Panc1 (cell line): ENCODE measurements around the gene NGF. TPM values are rescaled to one million over a fixed set of nuclear protein-coding genes. Genes with fewer than 3 reads are reported as not detected.

Experiments
- ATAC-seq: fragments of 200-7000 bp; cut with Tn5 transposase; 2 replicates; pipeline ENCODE4 v1.9.1; 2020; ENCODE audit warnings: mild to moderate bottlenecking, moderate library complexity
- BruUV-seq: library from RNA; stranded (reverse); fragments of 400-500 nt; replicated peaks from 2 replicates; lab custom pipeline; 2021; lab: Mats Ljungman, UMichigan
- CTCF ChIA-PET: fragments of 300-600 bp; sonication (Branson Sonifier 250); formaldehyde crosslinking; loops from one replicate; lab custom pipeline; 2022; ENCODE audit warnings: antibody characterized with exemption; lab: Charles Lee
- POLR2A ChIA-PET: fragments of 300-600 bp; sonication (Branson Sonifier 250); formaldehyde crosslinking; loops from one replicate; lab custom pipeline; 2022; ENCODE audit warnings: antibody characterized with exemption; lab: Charles Lee
- DNase-seq: peaks from one replicate; pipeline ENCODE4 v3.0.0-alpha.2; 2010; ENCODE audit warnings: low read depth, low spot score
- H3K27ac ChIP-seq: 2 replicates; pipeline ENCODE4 v1.5.1; 2011; ENCODE audit warnings: mild to moderate bottlenecking, low read length, inconsistent platforms
- H3K27me3 ChIP-seq: fragments of 200-500 bp; sonication (Bioruptor generic); 2 replicates; pipeline ENCODE4 v1.6.0; 2014; ENCODE audit warnings: low read length, inconsistent platforms; ENCODE audit not compliant: control insufficient read depth, insufficient read depth
- H3K36me3 ChIP-seq: fragments of 200-500 bp; sonication (Bioruptor generic); 2 replicates; pipeline ENCODE4 v1.5.1; 2014; ENCODE audit warnings: inconsistent platforms, mild to moderate bottlenecking, low read length, moderate library complexity; ENCODE audit not compliant: control insufficient read depth, insufficient read depth
- H3K4me1 ChIP-seq: 2 replicates; pipeline ENCODE4 v1.5.1; 2011; ENCODE audit warnings: inconsistent platforms, mild to moderate bottlenecking, low read length, moderate library complexity; ENCODE audit not compliant: control insufficient read depth, insufficient read depth
- H3K4me3 ChIP-seq, 2 experiments: 2 replicates each; pipeline ENCODE4 v1.5.1; 2011 to 2012; ENCODE audit warnings: low read depth in 2 of 2, low read length in 2 of 2, mild to moderate bottlenecking in 2 of 2, inconsistent platforms in 1 of 2, moderate library complexity in 1 of 2
- H3K9me3 ChIP-seq: fragments of 200-500 bp; sonication (Bioruptor generic); 2 replicates; pipeline ENCODE4 v1.5.1; 2014; ENCODE audit warnings: low read depth, mild to moderate bottlenecking, inconsistent platforms, low read length, moderate library complexity; ENCODE audit not compliant: control insufficient read depth, insufficient read depth
- POLR2AphosphoS5 ChIP-seq: IDR thresholded peaks from 2 replicates; pipeline ENCODE4 v1.6.1; 2012; ENCODE audit warnings: mild to moderate bottlenecking, low read depth, low read length, moderate library complexity
- SIN3A ChIP-seq: IDR thresholded peaks from 2 replicates; pipeline ENCODE4 v1.6.1; 2012; ENCODE audit warnings: low read depth, mild to moderate bottlenecking, low read length, moderate library complexity, borderline replicate concordance; ENCODE audit not compliant: insufficient read depth
- TCF7L2 ChIP-seq: IDR thresholded peaks from 2 replicates; pipeline ENCODE4 v1.6.1; 2011; ENCODE audit warnings: mild to moderate bottlenecking, low read depth, low read length, inconsistent platforms
- in situ Hi-C: cut with HindIII; loops from 2 replicates; pipeline ENCODE4 v1.10.0; 2016; ENCODE audit warnings: low sequenced_read_pairs, low pct_unique_long_range_greater_than_20kb
- intact Hi-C: fragments of 100-400 bp; cut with micrococcal nuclease; formaldehyde crosslinking; loops from one replicate; pipeline ENCODE4 v1.10.0; 2022; ENCODE audit not compliant: unreplicated experiment
- total RNA-seq: library from RNA; stranded (reverse); gene quantifications from one replicate; pipeline ENCODE4 v1.2.1, GENCODE V29; 2021; ENCODE audit not compliant: unreplicated experiment
- TF ChIP-seq, protein P1 (sequence below): fragments of 450-650 bp; IDR thresholded peaks from 2 replicates; pipeline ENCODE4 v1.5.1; 2017; ENCODE audit warnings: mild to moderate bottlenecking
- TF ChIP-seq, protein P2 (sequence below), 2 experiments: IDR thresholded peaks; 2 replicates each; pipeline ENCODE4 v1.6.1; 2011 to 2012; ENCODE audit warnings: low read depth in 2 of 2, control low read depth in 1 of 2, low read length in 1 of 2, mild to moderate bottlenecking in 1 of 2, moderate library complexity in 1 of 2; ENCODE audit not compliant: insufficient read depth in 1 of 2

Gene NGF
- total RNA-seq, 1 experiment from 2014 or later = not detected

DNA sequence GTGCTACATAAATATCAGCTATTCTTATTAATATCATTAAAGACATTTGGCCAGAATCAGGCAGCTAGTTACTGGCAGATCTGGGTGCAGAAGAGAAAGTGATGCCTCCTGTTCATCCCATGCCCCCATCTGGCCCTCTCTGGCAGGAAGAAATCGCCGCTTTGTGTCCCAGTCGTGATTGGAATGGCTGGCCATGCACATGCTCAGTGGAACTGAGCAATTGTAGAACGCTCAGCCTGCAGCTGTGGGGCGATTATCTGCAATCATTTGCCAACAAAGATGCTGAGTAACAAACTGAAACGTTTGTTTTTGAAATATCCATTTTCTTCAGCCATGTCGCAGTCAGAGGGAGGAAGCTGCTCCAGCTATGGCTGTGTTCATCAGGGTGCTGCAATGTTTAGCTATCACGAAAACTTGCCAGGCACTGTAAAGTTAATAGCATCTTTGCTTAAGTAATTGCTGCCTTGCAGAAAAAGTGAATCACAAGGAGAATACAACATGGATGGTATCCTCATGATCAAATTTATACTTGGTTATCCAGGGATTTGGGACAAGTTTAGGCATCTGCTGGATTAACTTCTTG, 36.5 kb downstream of the NGF start:
- ChIA-PET POLR2A (no interaction called here), CTCF (no interaction called here)
- Histone ChIP-seq H3K4me1 (no peaks in the 10 kb centered on the region), H3K4me3 (no peak overlapping the region), H3K9me3 (no peaks in the 10 kb centered on the region), H3K27ac (no peak overlapping the region), H3K27me3 (no peaks in the 10 kb centered on the region), H3K36me3 (no peaks in the 10 kb centered on the region)
- no TSS peak for BruUV-seq
- intact Hi-C loops (no loop called here), in situ Hi-C loops (no loop called here)
- DNase-seq (no peak), ATAC-seq (no peak)
- TF ChIP-seq SIN3A (no peak), POLR2AphosphoS5 (no peak), TCF7L2 (no peak)
- TF ChIP-seq, protein P1, sequence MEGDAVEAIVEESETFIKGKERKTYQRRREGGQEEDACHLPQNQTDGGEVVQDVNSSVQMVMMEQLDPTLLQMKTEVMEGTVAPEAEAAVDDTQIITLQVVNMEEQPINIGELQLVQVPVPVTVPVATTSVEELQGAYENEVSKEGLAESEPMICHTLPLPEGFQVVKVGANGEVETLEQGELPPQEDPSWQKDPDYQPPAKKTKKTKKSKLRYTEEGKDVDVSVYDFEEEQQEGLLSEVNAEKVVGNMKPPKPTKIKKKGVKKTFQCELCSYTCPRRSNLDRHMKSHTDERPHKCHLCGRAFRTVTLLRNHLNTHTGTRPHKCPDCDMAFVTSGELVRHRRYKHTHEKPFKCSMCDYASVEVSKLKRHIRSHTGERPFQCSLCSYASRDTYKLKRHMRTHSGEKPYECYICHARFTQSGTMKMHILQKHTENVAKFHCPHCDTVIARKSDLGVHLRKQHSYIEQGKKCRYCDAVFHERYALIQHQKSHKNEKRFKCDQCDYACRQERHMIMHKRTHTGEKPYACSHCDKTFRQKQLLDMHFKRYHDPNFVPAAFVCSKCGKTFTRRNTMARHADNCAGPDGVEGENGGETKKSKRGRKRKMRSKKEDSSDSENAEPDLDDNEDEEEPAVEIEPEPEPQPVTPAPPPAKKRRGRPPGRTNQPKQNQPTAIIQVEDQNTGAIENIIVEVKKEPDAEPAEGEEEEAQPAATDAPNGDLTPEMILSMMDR = no peak
- TF ChIP-seq, protein P2, sequence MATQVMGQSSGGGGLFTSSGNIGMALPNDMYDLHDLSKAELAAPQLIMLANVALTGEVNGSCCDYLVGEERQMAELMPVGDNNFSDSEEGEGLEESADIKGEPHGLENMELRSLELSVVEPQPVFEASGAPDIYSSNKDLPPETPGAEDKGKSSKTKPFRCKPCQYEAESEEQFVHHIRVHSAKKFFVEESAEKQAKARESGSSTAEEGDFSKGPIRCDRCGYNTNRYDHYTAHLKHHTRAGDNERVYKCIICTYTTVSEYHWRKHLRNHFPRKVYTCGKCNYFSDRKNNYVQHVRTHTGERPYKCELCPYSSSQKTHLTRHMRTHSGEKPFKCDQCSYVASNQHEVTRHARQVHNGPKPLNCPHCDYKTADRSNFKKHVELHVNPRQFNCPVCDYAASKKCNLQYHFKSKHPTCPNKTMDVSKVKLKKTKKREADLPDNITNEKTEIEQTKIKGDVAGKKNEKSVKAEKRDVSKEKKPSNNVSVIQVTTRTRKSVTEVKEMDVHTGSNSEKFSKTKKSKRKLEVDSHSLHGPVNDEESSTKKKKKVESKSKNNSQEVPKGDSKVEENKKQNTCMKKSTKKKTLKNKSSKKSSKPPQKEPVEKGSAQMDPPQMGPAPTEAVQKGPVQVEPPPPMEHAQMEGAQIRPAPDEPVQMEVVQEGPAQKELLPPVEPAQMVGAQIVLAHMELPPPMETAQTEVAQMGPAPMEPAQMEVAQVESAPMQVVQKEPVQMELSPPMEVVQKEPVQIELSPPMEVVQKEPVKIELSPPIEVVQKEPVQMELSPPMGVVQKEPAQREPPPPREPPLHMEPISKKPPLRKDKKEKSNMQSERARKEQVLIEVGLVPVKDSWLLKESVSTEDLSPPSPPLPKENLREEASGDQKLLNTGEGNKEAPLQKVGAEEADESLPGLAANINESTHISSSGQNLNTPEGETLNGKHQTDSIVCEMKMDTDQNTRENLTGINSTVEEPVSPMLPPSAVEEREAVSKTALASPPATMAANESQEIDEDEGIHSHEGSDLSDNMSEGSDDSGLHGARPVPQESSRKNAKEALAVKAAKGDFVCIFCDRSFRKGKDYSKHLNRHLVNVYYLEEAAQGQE (IDR thresholded peaks at IDR 0.05; ENCODE audit: insufficient read depth in 1 of 2, low read depth in 2 of 2, low read length in 1 of 2) = no peak

DNA sequence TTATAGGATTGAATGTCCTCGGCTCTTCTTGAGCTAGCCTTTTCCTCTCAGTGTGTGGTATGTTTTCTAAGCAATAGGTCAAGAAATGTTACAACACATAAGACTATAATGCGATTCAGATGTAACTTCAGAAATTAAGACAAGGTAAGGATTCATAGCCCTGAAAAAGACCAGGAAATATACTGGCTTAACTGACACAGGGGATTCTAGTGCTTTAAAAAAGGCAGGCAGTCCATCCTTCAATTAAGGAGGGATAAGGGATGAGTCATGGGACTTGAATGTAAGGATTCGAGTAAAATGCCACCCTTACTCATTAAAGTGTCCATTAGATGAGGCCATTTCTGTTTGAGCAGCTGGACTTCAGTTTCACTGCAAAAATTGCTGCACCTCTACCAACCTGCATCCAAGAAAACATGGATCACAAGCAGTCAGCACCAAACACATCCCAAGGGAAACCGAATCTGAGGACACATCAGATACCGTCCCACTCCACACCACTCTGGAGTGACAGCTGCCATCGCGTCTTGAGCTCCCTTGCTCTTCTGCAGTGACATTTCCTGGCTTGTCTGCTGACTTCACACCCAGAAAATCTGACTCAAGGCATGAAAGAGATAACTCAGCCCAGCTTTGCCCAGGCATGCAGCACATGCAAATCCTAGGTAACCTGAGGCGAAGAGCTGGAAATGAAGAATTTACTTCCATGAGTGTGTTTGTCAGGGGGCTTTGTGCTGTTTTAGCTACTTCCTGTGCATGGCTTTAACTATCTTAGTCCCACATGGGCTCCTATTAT, 37.8 kb downstream of the NGF start:
- in situ Hi-C loops = no loop called here

More for the DNA sequence above, 37.8 kb downstream of the NGF start:
- Histone ChIP-seq H3K27me3 (no peaks in the 10 kb centered on the region), H3K36me3 (no peaks in the 10 kb centered on the region), H3K27ac (no peak overlapping the region), H3K4me3 (no peak overlapping the region), H3K4me1 (no peaks in the 10 kb centered on the region), H3K9me3 (no peaks in the 10 kb centered on the region)
- ChIA-PET CTCF (interaction anchor here (0.6 kb wide), 1 partner anchor 37 kb away, joined by 5 read pairs; no protein-coding TSS in a partner anchor), POLR2A (no interaction called here)
- DNase-seq (no peak), ATAC-seq (no peak)
- intact Hi-C loops = no loop called here
- TF ChIP-seq, protein P1 = no peak
- no peak for TF ChIP-seq SIN3A
- no peak for TF ChIP-seq POLR2AphosphoS5
- TF ChIP-seq TCF7L2 = no peak
- TF ChIP-seq, protein P2 (IDR thresholded peaks at IDR 0.05; ENCODE audit: insufficient read depth in 1 of 2, low read depth in 2 of 2, low read length in 1 of 2) = no peak
- no TSS peak for BruUV-seq
